NCI-H446 treated with DMSO at 0.1 percent for 48 hours (cell line): Measurements from ENCODE around the gene MUC5B.
"Not testable (repeated sequence)": the region's sequence is repeated elsewhere in the genome, so short reads cannot be mapped to it uniquely, and the experiment has no call there.

ENCODE experiments used
- DNase-seq: peaks from one replicate; lab custom pipeline; 2025; lab: John Stamatoyannopoulos, UW

The MUC5B gene

DNA sequence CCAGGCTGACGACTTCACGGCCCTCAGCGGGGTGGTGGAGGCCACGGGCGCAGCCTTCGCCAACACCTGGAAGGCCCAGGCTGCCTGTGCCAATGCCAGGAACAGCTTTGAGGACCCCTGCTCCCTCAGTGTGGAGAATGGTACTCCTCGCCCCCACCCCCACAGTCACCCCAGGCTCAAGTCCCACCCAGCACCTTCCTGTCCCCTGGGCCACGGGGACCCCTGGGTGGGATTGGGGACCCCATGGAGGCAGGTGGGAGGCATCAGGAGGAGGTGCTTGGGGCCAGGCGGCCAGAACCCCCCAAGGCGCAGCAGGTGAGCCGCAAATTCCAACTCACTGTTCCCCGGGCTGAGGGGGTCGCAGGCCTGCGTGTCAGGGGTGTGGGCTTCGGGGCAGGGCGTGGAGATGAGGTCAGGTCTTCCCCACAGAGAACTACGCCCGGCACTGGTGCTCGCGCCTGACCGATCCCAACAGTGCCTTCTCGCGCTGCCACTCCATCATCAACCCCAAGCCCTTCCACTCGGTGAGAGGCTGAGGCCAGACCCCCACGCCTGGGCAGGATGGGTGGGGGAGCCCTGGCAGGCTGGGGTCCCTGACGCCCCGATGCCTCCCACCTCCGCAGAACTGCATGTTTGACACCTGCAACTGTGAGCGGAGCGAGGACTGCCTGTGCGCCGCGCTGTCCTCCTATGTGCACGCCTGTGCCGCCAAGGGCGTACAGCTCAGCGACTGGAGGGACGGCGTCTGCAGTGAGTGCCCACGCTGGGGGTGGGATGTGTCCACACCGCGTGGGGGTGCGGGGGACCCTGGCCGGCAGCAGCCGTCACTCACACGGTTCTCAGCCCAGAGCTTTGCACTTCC lies 9.4 kb downstream of the MUC5B start:
- no peak for DNase-seq

DNA sequence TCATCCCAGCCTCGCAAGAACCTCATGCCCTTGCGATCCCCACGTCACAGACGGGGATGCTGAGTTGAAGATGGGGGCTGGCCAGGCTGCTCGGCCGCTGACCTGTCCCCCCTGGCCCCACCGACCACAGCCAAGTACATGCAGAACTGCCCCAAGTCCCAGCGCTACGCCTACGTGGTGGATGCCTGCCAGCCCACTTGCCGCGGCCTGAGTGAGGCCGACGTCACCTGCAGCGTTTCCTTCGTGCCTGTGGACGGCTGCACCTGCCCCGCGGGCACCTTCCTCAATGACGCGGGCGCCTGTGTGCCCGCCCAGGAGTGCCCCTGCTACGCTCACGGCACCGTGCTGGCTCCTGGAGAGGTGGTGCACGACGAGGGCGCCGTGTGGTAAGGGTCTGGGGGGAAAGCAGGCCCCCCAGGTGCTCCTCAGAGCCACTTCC lies 10.0 kb downstream of the MUC5B start:
- no peak for DNase-seq

DNA sequence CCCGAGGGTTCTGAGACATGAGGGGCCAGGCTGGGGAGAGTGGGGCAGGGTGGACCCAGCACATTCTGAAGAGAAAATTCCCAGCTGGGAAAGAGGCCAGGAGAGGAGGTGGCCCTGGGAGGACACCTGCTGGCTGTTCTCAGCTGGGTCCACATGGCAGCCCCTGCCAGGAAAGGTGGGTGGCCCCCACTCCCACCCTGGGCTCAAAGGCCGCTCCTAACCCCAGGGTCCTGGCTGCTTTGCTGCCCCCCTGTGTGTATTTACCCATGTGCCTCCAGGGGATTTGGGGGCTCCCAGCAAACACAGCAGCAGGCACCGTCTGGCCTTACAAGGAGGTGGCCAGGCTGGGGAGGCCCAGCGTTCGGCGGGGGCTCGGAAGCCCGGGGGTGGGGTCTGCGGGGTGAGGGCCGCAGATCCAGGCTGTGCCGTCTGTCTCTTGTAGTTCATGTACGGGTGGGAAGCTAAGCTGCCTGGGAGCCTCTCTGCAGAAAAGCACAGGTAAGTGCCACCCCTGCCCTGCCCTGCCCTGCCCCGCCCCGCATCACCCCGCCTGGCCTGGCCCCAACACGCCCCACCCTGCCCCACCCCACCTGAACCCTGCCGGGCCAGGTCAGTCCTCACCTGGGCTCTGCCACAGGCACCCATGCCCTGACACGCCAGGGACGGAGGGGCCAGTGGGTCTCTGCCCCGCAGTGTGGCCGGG lies 10.6 kb downstream of the MUC5B start:
- DNase-seq: no peak

DNA sequence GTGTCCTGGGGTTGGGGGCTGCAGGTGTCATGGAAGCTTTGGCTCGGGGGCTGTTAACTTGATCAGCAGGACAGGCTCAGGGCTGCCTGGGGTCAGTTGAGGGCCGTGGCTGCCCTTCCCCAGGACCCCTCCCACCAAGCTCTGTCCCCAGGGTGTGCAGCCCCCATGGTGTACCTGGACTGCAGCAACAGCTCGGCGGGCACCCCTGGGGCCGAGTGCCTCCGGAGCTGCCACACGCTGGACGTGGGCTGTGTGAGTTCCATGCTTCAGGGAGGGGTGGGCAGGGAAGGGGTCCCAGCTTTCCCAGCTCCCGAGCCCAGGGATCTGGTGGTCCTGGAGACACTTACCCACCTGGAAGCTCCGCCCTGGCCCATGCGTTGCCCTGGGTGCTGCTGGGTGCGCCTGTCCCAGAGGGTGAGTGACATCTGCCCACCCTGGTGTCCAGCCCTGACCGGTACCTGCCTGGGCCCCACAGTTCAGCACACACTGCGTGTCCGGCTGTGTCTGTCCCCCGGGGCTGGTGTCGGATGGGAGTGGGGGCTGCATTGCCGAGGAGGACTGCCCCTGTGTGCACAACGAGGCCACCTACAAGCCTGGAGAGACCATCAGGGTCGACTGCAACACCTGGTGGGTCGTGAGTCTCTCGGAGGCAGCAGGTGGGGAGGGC lies 11.3 kb downstream of the MUC5B start:
- no peak for DNase-seq

DNA sequence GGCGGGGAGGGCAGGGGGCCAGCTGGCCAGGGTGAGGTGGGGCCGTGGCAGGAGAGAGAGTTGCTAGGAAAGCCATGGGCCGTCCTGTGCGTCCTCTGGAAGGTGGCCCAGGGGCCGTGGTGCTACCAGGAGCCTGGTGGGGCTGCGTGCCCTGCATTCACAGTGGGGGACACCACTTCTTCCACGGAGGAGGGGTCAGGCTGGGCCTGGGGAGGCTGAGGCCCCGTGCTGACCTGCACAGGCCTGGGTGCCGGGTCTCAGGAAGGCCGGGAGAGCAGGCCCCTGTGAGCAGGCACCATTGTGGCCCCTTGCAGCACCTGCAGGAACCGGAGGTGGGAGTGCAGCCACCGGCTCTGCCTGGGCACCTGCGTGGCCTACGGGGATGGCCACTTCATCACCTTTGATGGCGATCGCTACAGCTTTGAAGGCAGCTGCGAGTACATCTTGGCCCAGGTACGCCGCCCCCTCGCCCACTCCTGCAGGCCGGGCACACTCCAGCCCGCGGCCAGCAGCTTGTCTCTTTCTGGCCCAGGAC lies 12.0 kb downstream of the MUC5B start:
- no peak for DNase-seq

DNA sequence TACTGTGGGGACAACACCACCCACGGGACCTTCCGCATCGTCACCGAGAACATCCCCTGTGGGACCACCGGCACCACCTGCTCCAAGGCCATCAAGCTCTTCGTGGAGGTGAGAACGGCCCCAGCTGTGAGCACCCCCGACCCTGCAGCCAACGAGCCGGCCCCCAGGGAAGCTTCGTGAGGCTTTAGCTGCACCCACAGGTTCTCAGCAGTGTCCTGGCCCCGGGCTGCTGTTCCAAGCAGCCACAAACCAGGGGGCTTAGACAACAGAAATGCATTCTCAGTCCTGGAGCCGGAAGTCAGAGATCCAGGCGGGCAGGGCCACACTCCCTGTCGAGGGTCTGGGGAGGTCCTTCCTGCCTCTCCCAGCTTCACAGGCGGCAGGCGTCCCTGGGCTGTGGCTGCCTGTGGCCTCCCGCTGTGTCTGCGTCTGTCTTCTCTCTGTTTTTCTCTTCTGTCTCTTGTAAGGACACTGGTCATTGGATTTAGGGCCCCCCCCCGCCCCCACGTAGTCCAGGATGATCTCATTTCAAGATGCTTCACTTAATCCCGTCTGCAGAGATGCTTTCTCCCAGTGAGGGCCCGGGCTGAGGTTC lies 12.5 kb downstream of the MUC5B start:
- no peak for DNase-seq

DNA sequence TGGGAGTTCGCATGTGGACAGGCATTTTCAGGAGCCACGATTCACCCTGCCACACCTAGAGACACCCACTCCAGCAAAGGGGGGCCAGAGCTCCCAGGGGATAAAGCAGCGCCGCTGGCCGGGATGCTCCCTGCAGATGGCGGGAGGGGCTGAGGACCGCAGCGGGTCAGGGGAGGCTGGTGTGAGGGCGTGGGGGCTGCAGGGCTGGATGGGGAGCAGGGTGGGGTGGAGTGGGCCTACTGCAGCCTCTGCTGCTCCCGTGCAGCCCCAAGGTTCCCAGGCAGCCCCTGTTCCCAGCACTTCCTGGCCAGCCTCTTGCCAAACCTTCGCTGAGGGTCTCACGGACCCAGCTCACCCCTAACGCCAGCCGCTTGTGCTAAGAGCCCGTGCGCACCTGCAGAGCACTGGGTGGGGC lies 13.0 kb downstream of the MUC5B start:
- no peak for DNase-seq

DNA sequence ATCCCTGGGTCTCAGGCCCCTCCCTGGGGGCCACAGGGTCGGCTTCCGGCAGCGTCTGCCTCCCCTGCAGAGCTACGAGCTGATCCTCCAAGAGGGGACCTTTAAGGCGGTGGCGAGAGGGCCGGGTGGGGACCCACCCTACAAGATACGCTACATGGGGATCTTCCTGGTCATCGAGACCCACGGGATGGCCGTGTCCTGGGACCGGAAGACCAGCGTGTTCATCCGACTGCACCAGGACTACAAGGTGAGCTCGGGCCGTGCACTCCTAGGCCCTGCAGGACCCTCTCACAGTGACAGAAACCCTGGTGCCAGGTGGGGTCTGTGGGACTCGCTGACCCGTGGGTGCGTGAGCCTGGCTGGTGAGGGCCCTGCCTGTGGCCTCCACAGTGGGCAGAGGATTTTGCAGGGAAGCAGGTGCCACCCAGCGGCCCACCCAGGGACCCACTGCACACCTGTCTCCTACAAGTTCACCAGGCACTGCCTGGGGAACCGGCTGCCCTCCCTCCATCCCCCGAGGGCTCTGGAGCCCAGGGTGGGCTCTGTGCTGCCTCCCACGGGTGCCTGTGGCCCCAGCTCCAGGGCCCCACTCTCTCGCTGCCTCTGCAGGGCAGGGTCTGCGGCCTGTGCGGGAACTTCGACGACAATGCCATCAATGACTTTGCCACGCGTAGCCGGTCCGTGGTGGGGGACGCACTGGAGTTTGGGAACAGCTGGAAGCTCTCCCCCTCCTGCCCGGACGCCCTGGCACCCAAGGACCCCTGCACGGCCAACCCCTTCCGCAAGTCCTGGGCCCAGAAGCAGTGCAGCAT lies 13.7 kb downstream of the MUC5B start:
- DNase-seq: no peak

DNA sequence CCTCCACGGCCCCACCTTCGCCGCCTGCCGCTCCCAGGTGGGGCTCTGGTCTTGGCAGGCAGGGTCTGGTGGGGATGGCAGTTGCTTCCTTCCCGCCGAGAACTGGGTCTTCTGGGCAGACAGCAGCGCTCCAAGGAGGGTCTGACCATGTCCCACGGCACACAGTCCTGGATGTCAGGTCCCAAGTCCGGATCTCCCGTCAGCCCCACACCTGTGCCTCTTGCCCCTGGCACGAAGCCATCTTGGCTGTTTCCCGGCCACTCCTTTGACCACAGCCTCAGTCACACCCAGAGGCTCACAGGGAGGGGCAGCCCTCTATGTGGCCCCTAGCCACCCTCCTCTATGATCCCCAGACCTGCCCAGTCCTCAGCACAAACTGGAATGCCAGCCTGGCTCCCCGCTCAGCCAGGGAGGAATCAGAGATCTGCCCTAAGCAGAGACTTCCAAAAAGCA lies 14.3 kb downstream of the MUC5B start:
- no peak for DNase-seq

DNA sequence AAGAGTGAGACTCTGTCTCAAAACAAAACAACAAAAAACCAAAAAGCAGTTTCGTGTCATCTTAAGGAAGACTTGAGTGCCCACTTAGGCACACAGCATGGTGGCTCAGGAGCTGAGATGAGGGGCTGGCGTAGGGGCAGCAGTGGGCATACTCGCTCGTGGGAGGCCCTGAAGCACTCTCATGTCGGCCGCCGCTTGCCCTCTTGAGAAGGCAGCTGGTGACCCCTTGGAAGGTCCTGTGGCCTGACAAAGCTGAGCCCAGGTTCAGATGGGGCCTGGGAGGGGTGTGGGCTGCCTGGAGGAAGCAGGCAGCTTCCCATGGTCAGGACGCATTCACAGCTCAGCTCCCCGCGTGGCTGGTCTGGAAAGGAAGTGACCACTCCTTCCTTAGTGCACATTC lies 15.0 kb downstream of the MUC5B start:
- DNase-seq: no peak

DNA sequence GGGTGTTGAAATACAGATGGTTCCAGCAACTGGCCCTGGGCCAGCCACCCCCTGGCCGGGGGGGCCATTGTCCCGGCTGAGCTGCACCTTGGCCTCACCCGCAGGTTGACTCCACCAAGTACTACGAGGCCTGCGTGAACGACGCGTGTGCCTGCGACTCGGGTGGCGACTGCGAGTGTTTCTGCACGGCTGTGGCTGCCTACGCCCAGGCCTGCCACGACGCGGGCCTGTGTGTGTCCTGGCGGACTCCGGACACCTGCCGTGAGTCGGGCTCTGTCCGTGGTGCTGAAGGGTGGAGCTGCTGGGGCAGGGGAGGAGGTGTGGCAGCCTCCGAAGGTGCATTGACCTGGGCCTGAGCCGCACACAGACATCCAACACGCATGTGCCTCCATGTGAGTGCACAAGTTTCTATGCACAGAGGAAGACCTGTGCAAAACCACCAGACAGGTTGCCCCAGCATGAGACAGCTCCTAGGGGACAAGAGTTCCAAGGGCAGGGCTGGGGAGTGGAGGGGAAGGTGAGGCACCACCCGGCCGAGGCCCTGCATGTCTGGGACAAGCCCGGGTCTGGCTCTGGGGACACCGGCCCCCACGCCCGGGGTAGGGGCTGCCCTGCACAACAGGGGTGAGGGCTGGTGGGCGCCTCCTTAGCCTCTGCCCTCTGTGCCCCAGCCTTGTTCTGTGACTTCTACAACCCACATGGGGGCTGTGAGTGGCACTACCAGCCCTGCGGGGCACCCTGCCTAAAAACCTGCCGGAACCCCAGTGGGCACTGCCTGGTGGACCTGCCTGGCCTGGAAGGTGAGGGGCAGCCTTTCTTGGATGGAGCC lies 16.1 kb downstream of the MUC5B start:
- DNase-seq: no peak

DNA sequence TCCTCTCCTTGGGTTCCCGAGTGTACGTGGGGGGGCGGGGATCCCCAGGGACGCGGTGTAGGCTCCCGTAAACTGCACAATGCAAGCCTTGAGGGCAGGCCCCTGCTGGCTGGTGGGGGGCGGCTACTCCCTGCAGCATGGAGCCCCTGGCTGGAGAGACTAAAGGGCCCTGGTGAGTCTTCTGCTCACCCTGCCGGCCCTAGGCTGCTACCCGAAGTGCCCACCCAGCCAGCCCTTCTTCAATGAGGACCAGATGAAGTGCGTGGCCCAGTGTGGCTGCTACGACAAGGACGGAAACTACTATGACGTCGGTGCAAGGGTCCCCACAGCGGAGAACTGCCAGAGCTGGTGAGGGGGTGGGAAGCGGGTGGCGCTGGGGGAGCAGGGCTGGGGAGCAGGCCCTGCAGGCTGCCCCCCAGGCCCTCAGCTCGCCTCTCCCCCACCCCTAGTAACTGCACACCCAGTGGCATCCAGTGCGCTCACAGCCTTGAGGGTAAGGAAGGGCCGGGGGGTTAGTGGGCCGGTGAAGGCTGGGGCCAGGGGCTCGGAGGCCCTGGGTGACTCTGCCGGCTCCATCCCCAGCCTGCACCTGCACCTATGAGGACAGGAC lies 16.8 kb downstream of the MUC5B start:
- DNase-seq: no peak

DNA sequence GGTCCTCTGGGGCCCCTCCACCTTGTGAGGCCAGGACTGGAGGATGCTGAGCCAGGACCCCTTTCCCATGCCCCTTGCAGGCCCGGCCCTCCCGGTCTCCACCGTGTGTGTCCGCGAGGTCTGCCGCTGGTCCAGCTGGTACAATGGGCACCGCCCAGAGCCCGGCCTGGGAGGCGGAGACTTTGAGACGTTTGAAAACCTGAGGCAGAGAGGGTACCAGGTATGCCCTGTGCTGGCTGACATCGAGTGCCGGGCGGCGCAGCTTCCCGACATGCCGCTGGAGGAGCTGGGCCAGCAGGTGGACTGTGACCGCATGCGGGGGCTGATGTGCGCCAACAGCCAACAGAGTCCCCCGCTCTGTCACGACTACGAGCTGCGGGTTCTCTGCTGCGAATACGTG lies 17.9 kb downstream of the MUC5B start:
- DNase-seq: no peak

DNA sequence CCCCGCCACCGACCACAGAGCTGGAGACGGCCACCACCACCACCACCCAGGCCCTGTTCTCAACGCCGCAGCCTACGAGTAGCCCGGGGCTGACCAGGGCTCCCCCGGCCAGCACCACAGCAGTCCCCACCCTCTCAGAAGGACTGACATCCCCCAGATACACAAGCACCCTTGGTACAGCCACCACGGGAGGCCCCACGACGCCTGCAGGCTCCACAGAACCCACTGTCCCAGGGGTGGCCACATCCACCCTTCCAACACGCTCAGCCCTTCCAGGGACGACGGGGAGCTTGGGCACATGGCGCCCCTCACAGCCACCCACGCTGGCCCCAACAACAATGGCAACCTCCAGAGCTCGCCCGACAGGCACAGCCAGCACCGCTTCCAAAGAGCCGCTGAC lies 18.8 kb downstream of the MUC5B start:
- DNase-seq: no peak

DNA sequence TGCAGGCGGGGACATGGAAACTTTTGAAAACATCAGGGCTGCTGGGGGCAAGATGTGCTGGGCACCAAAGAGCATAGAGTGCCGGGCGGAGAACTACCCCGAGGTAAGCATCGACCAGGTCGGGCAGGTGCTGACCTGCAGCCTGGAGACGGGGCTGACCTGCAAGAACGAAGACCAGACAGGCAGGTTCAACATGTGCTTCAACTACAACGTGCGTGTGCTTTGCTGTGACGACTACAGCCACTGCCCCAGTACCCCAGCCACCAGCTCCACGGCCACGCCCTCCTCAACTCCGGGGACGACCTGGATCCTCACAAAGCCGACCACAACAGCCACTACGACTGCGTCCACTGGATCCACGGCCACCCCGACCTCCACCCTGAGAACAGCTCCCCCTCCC lies 19.4 kb downstream of the MUC5B start:
- no peak for DNase-seq

DNA sequence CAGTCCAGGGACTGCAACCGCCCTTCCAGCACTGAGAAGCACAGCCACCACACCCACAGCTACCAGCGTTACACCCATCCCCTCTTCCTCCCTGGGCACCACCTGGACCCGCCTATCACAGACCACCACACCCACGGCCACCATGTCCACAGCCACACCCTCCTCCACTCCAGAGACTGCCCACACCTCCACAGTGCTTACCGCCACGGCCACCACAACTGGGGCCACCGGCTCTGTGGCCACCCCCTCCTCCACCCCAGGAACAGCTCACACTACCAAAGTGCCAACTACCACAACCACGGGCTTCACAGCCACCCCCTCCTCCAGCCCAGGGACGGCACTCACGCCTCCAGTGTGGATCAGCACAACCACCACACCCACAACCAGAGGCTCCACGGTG lies 19.9 kb downstream of the MUC5B start:
- DNase-seq: not testable (repeated sequence)

DNA sequence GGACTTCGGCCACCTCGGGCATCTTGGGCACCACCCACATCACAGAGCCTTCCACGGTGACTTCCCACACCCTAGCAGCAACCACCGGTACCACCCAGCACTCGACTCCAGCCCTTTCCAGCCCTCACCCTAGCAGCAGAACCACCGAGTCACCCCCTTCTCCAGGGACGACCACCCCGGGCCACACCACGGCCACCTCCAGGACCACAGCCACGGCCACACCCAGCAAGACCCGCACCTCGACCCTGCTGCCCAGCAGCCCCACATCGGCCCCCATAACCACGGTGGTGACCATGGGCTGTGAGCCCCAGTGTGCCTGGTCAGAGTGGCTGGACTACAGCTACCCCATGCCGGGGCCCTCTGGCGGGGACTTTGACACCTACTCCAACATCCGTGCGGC lies 20.7 kb downstream of the MUC5B start:
- not testable (repeated sequence) for DNase-seq

DNA sequence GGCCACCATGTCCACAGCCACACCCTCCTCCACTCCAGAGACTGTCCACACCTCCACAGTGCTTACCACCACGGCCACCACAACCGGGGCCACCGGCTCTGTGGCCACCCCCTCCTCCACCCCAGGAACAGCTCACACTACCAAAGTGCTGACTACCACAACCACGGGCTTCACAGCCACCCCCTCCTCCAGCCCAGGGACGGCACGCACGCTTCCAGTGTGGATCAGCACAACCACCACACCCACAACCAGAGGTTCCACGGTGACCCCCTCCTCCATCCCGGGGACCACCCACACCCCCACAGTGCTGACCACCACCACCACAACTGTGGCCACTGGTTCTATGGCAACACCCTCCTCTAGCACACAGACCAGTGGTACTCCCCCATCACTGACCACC lies 21.7 kb downstream of the MUC5B start:
- DNase-seq: not testable (repeated sequence)

DNA sequence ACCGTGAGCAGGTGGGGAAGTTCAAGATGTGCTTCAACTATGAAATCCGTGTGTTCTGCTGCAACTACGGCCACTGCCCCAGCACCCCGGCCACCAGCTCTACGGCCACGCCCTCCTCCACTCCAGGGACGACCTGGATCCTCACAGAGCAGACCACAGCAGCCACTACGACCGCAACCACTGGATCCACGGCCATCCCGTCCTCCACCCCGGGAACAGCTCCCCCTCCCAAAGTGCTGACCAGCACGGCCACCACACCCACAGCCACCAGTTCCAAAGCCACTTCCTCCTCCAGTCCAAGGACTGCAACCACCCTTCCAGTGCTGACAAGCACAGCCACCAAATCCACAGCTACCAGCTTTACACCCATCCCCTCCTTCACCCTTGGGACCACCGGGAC lies 22.9 kb downstream of the MUC5B start:
- not testable (repeated sequence) for DNase-seq

DNA sequence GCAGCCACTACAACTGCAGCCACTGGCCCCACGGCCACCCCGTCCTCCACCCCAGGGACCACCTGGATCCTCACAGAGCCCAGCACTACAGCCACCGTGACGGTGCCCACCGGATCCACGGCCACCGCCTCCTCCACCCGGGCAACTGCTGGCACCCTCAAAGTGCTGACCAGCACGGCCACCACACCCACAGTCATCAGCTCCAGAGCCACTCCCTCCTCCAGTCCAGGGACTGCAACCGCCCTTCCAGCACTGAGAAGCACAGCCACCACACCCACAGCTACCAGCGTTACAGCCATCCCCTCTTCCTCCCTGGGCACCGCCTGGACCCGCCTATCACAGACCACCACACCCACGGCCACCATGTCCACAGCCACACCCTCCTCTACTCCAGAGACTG lies 23.4 kb downstream of the MUC5B start:
- DNase-seq: not testable (repeated sequence)
